Measurements from ENCODE around the gene GBF1.

DNA sequence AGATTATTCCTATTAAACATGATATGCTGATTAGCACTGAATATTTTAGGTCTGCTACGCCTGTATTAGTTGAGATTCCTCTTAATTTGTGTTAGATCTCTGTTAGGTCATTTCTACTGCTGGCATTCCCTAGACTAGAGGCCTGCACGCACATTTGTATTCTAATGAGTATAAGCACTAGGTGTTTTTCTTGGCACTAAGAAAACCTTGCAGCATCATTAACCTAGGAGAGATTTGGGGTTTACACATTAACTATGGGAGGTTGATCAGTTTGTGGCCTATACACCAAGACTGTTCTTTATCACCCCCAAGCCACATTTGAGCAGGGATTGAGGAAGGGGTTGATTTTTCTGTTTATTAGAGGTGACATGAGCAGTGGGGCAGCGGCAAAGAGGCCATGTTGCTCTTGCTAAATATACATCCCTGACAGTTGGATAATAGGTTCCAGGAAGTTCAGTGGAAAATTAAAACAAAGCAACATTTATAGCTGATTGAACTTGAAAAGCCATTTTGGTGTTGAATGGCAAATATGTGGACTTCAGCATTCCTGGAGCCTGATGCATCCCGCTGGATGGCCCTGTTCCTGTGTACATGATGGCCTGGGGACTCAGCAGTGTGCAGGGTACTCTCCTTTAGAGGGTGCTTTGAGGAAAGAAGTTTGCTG lies 65.2 kb downstream of the GBF1 start:
- TF ChIP-seq, protein P1, sequence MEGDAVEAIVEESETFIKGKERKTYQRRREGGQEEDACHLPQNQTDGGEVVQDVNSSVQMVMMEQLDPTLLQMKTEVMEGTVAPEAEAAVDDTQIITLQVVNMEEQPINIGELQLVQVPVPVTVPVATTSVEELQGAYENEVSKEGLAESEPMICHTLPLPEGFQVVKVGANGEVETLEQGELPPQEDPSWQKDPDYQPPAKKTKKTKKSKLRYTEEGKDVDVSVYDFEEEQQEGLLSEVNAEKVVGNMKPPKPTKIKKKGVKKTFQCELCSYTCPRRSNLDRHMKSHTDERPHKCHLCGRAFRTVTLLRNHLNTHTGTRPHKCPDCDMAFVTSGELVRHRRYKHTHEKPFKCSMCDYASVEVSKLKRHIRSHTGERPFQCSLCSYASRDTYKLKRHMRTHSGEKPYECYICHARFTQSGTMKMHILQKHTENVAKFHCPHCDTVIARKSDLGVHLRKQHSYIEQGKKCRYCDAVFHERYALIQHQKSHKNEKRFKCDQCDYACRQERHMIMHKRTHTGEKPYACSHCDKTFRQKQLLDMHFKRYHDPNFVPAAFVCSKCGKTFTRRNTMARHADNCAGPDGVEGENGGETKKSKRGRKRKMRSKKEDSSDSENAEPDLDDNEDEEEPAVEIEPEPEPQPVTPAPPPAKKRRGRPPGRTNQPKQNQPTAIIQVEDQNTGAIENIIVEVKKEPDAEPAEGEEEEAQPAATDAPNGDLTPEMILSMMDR (IDR thresholded peaks at IDR 0.05; ENCODE audit: low read depth, low read length, missing input control), result no peak
- TF ChIP-seq, protein P2, sequence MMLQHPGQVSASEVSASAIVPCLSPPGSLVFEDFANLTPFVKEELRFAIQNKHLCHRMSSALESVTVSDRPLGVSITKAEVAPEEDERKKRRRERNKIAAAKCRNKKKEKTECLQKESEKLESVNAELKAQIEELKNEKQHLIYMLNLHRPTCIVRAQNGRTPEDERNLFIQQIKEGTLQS (IDR thresholded peaks at IDR 0.05), result no peak
- TF ChIP-seq EGR1 (IDR thresholded peaks at IDR 0.05; ENCODE audit: low read depth in 2 of 2) (no peak), GABPA (IDR thresholded peaks at IDR 0.05 in 1 of 2, conservative IDR thresholded peaks at IDR 0.05 in 1 of 2) (no peak), REST (IDR thresholded peaks at IDR 0.05) (no peak)
